ENCODE measurements around the gene IMP3. TPM values are rescaled to one million over a fixed set of nuclear protein-coding genes. Genes with fewer than 3 reads are reported as not detected.

The IMP3 gene
- total and polyA plus RNA-seq, 2 donors (not counting 3 experiments of a cell fraction or from before 2014, with no cell fraction given), result 41.3 to 64.0 TPM

DNA sequence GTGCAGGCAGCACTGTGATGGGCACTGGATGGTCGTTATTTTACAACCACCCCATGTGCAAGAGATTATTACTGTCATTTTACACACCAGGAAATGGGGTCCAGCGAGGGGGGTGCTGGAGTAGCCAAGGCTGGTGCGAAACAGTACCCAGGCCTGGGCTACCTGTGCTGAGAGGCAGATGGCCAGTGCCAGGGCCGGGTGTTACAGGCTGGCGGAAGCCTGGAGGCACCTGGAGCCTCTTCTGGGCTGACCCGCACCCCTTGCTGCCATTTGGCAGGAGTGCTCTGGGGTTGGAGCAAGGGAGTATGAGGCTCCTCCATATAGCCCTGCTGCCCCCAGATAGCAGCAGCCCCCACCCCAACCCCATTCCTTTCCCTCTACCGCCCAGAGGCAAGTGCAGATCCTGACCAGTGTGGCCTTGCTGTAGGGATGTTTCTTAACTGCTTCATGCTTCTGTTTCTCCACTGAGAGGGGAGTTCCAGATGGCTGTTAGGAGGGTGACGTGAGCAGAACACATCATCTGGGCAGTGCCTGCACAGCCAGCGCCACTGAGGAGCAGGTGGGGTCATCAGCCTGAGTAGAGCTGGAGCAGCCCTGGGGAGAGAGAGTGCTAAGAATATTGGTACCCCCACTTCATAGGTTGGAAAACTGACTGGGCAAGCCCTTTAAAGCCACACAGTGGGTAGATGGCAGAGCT, 22.9 kb upstream of the IMP3 start:
- no TSS peak for BruUV-seq (replicated peaks)
- H4K20me1 ChIP-seq (replicated peaks; ENCODE audit: control insufficient read depth, extremely low read depth, insufficient read depth, low read length), result no peaks in the 10 kb centered on the region

More for the DNA sequence above, 22.9 kb upstream of the IMP3 start:
- no peak overlapping the region for H3K9ac ChIP-seq (replicated peaks; ENCODE audit: extremely low read depth, insufficient read depth, low read length)
- dilution Hi-C loops (cut with MboI; ENCODE audit: extremely low pct_ligation_motif_present, low sequenced_read_pairs), result no loop called here
- no peaks in the 10 kb centered on the region for H3K79me2 ChIP-seq (ENCODE audit: control insufficient read depth, insufficient read depth, low read length)
- peaks cover 15% of the 10 kb centered on the region for H3K4me1 ChIP-seq (ENCODE audit: control insufficient read depth, extremely low read depth, insufficient read depth, low read length)
- no peaks in the 10 kb centered on the region for H3K9me1 ChIP-seq (replicated peaks; ENCODE audit: control insufficient read depth, extremely low read depth, insufficient read depth, low read length)
- intact Hi-C loops (cut with micrococcal nuclease), result no loop called here
- DNase-seq (ENCODE audit: low read depth, low spot score), result no peak
- H3K4me2 ChIP-seq (ENCODE audit: insufficient read depth, low read length), result no peak overlapping the region
- POLR2A ChIA-PET, result no interaction called here
- no peaks in the 10 kb centered on the region for H3K9me3 ChIP-seq (replicated peaks; ENCODE audit: control insufficient read depth, insufficient read depth, low read length)
- FAIRE-seq, result no peak
- TF ChIP-seq, protein P1, sequence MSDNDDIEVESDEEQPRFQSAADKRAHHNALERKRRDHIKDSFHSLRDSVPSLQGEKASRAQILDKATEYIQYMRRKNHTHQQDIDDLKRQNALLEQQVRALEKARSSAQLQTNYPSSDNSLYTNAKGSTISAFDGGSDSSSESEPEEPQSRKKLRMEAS (IDR thresholded peaks at IDR 0.05; ENCODE audit: insufficient read depth, insufficient read length), result no peak
- TF ChIP-seq POLR2A (IDR thresholded peaks at IDR 0.05; ENCODE audit: low read depth, low read length) (no peak), POLR2AphosphoS5 (IDR thresholded peaks at IDR 0.05; ENCODE audit: insufficient read depth, low read depth, low read length) (no peak), MYC (IDR thresholded peaks at IDR 0.05; ENCODE audit: low read depth, low read length) (no peak), JUN (IDR thresholded peaks at IDR 0.05; ENCODE audit: borderline replicate concordance, insufficient read depth, insufficient read length, low read depth) (no peak), EZH2 (IDR thresholded peaks at IDR 0.05; ENCODE audit: borderline replicate concordance, low read depth, low read length, severe bottlenecking) (no peak), FOS (IDR thresholded peaks at IDR 0.05; ENCODE audit: borderline replicate concordance, insufficient read depth, low read length) (no peak), GATA2 (IDR thresholded peaks at IDR 0.05; ENCODE audit: insufficient read depth, insufficient read length, low read depth, low read length) (no peak)
- TF ChIP-seq, protein P2, sequence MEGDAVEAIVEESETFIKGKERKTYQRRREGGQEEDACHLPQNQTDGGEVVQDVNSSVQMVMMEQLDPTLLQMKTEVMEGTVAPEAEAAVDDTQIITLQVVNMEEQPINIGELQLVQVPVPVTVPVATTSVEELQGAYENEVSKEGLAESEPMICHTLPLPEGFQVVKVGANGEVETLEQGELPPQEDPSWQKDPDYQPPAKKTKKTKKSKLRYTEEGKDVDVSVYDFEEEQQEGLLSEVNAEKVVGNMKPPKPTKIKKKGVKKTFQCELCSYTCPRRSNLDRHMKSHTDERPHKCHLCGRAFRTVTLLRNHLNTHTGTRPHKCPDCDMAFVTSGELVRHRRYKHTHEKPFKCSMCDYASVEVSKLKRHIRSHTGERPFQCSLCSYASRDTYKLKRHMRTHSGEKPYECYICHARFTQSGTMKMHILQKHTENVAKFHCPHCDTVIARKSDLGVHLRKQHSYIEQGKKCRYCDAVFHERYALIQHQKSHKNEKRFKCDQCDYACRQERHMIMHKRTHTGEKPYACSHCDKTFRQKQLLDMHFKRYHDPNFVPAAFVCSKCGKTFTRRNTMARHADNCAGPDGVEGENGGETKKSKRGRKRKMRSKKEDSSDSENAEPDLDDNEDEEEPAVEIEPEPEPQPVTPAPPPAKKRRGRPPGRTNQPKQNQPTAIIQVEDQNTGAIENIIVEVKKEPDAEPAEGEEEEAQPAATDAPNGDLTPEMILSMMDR (IDR thresholded peaks at IDR 0.05; ENCODE audit: extremely low read depth in 1 of 2, insufficient read depth in 1 of 2, low read depth in 1 of 2, low read length in 2 of 2), result no peak
- H3K27me3 ChIP-seq (ENCODE audit: control insufficient read depth in 2 of 2, insufficient read depth in 2 of 2, low read length in 2 of 2), result no peaks in the 10 kb centered on the region
- peaks cover 0 to 4% of the 10 kb centered on the region in 2 experiments for H3K36me3 ChIP-seq (ENCODE audit: control insufficient read depth in 2 of 2, extremely low read depth in 1 of 2, insufficient read depth in 2 of 2, low read length in 2 of 2)
- H2AFZ ChIP-seq (ENCODE audit: low read depth, low read length), result no peak overlapping the region
- no peak overlapping the region for H3K27ac ChIP-seq (ENCODE audit: insufficient read depth, low read depth, low read length)
- H3K4me3 ChIP-seq (replicated peaks in 1 of 3; ENCODE audit: insufficient read depth in 1 of 3, low read depth in 1 of 3, low read length in 3 of 3), result no peak overlapping the region
- CTCF ChIA-PET, result no interaction called here

Data from endothelial cell of umbilical vein (primary cell).